Activated CD4-positive, alpha-beta T cell treated with anti-CD3 and anti-CD28 coated beads for 36 hours (primary cell): ENCODE data around the gene LRRC10B. TPM values are rescaled to one million over a fixed set of nuclear protein-coding genes. Genes with fewer than 3 reads are reported as not detected.

ENCODE experiments used
- ATAC-seq: fragments of 200-7000 bp; cut with Tn5 transposase; one replicate; pipeline ENCODE4 v1.10.0; 2021; ENCODE audit warnings: mild to moderate bottlenecking, moderate library complexity
- CTCF ChIA-PET: fragments of 350-600 bp; sonication (Branson Sonifier 250); formaldehyde crosslinking; loops from one replicate; lab custom pipeline; 2021; ENCODE audit warnings: antibody characterized with exemption; lab: Charles Lee
- POLR2A ChIA-PET: fragments of 350-600 bp; sonication (Branson Sonifier 250); formaldehyde crosslinking; loops from one replicate; lab custom pipeline; 2021; ENCODE audit warnings: antibody characterized with exemption, inconsistent platforms; lab: Charles Lee
- DNase-seq: peaks from one replicate; pipeline ENCODE4 v3.0.0-alpha.2; 2020
- H3K27ac Mint-ChIP-seq: one replicate; pipeline ENCODE4 v1.8.0; 2021; ENCODE audit warnings: mixed read lengths
- H3K27me3 Mint-ChIP-seq: one replicate; pipeline ENCODE4 v1.8.0; 2021; ENCODE audit warnings: mixed read lengths
- H3K36me3 Mint-ChIP-seq: one replicate; pipeline ENCODE4 v1.8.0; 2021; ENCODE audit warnings: low read depth, mixed read lengths
- H3K4me1 Mint-ChIP-seq: one replicate; pipeline ENCODE4 v1.8.0; 2021; ENCODE audit warnings: mixed read lengths
- H3K4me3 Mint-ChIP-seq: one replicate; pipeline ENCODE4 v1.8.0; 2021; ENCODE audit warnings: mild to moderate bottlenecking, moderate library complexity, mixed read lengths
- H3K9me3 Mint-ChIP-seq: one replicate; pipeline ENCODE4 v1.8.0; 2021; ENCODE audit warnings: low read depth, mixed read lengths
- intact Hi-C, 2 experiments: fragments of 100-400 bp; cut with DNase I in 1 of 2; cut with micrococcal nuclease in 1 of 2; formaldehyde crosslinking; loops; one replicate each; pipeline versions ENCODE4 v1.14.2 to v1.15.1; 2022 to 2024; cut with DNase I, micrococcal nuclease
- total RNA-seq, 2 experiments: library from RNA; stranded (reverse); gene quantifications; one replicate each; pipeline ENCODE4 v1.2.3, GENCODE V29; 2021

Gene LRRC10B
- total RNA-seq, 2 experiments from 2014 or later: not detected

DNA sequence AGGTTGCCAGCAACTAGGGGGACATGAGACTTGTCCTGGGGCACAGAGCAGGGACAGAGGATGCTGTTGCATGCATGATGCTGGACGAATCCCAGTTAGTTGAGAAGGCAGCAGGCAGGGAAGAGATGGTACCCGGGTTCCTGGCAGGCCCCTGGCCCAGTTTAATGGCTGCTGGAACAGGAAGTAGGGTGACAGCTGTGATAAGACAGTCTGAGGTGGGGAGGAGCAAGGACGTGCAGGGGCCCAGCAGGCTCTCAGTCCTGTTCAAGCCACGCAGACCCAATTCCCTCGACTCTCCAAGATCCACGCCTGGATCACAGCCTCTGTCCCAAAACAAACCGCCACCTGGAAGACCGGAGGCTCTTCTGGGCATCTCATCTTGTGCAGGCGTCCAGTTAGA lies 32.0 kb downstream of the LRRC10B start:
- DNase-seq (no peak), ATAC-seq (no peak)
- Mint-ChIP-seq H3K36me3 (no peaks in the 10 kb centered on the region), H3K4me1 (no peaks in the 10 kb centered on the region), H3K27ac (no peak overlapping the region), H3K4me3 (no peak overlapping the region), H3K9me3 (no peaks in the 10 kb centered on the region), H3K27me3 (peaks cover 7% of the 10 kb centered on the region)
- POLR2A ChIA-PET: no interaction called here
- CTCF ChIA-PET: interaction anchor here (0.6 to 1.9 kb wide), 4 partner anchors 8 to 420 kb away, joined by 3 to 8 read pairs (median 7); no protein-coding TSS in a partner anchor
- intact Hi-C loops: no loop called here

DNA sequence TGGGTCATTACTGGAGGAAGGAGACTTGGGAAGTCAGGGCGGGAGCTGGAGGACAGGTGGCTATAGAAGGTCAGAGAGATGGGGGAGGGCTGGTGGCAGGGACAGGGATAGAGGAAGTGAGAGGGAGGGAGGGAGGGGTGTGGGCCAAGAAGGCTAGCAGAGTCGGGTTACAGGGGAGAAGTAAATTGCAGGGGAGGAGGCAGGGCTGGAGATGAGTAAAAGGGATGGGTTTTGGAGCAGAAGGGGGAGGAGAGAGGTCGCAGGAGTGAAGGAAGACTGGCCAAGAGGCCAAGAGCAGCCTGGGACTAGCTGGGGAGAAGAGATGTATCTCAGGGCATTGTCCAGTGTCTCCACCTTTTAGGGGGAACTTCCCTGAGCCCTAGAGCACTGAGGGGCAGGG lies 33.0 kb downstream of the LRRC10B start:
- no peaks in the 10 kb centered on the region for H3K9me3 Mint-ChIP-seq
- ChIA-PET POLR2A (no interaction called here), CTCF (interaction anchor here (0.7 to 1.9 kb wide), 3 partner anchors 10 to 55 kb away, joined by 3 to 7 read pairs (median 7); no protein-coding TSS in a partner anchor)
- no peak for ATAC-seq
- no peak overlapping the region for H3K4me3 Mint-ChIP-seq
- H3K36me3 Mint-ChIP-seq: no peaks in the 10 kb centered on the region
- no peak for DNase-seq
- intact Hi-C loops: no loop called here
- peaks cover 9% of the 10 kb centered on the region for H3K27me3 Mint-ChIP-seq
- no peaks in the 10 kb centered on the region for H3K4me1 Mint-ChIP-seq
- H3K27ac Mint-ChIP-seq: no peak overlapping the region

DNA sequence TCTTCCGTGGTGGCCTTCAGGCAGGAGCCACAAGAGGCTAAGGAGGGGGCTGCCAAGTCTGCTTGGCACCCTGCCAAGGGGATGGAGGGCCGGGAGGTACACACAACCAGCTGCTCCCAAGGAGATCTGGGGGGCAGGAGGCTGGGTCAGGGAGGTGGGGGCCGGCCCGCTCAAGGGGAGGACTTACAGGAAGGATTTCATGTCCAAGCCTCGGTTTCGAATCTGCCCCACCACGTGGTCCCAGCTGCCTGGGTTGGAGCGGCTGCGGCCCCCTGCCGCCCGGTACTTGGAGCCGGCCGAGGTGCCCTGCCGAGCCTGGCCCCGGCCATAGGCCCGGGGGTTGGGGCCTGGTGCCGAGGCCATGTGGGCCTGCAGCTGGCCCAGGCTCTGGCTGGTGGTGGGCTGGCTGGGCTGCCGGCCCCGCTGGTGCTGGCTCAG lies 33.5 kb downstream of the LRRC10B start:
- Mint-ChIP-seq H3K36me3 (no peaks in the 10 kb centered on the region), H3K4me1 (no peaks in the 10 kb centered on the region), H3K9me3 (no peaks in the 10 kb centered on the region), H3K4me3 (no peak overlapping the region), H3K27ac (no peak overlapping the region), H3K27me3 (peaks cover 10% of the 10 kb centered on the region)
- no peak for DNase-seq
- ChIA-PET POLR2A (no interaction called here), CTCF (interaction anchor here (1.0 to 1.9 kb wide), 3 partner anchors 10 to 92 kb away, joined by 3 to 7 read pairs (median 7); no protein-coding TSS in a partner anchor)
- intact Hi-C loops: no loop called here
- no peak for ATAC-seq

DNA sequence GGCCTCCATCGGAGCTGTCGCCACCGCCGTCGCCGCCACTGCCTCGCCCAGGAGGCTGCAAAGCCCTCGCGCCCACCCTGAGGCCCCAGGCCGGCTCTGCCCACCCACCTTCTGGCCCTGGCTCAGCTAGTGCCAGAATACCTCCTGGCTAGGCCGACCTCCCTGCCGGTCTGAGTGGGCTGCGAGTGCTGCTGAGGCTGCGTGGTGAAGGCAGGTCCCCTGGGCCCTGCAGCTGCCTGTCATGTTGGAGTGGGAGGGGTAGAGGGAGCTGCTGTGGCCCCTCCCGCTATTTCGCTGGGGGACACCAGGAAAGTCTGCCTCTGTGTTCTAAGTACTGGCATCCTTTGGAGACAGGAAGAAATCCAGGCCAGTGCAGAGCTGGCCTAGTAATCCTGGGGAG lies 34.2 kb downstream of the LRRC10B start:
- Mint-ChIP-seq H3K4me1 (no peaks in the 10 kb centered on the region), H3K27ac (no peak overlapping the region), H3K9me3 (no peaks in the 10 kb centered on the region), H3K36me3 (no peaks in the 10 kb centered on the region), H3K4me3 (no peak overlapping the region), H3K27me3 (peaks cover 11% of the 10 kb centered on the region)
- CTCF ChIA-PET: interaction anchor here (1.0 to 1.3 kb wide), 2 partner anchors 22 to 93 kb away, joined by 3 to 5 read pairs; no protein-coding TSS in a partner anchor
- POLR2A ChIA-PET: no interaction called here
- intact Hi-C loops: no loop called here
- DNase-seq: no peak
- ATAC-seq: no peak

DNA sequence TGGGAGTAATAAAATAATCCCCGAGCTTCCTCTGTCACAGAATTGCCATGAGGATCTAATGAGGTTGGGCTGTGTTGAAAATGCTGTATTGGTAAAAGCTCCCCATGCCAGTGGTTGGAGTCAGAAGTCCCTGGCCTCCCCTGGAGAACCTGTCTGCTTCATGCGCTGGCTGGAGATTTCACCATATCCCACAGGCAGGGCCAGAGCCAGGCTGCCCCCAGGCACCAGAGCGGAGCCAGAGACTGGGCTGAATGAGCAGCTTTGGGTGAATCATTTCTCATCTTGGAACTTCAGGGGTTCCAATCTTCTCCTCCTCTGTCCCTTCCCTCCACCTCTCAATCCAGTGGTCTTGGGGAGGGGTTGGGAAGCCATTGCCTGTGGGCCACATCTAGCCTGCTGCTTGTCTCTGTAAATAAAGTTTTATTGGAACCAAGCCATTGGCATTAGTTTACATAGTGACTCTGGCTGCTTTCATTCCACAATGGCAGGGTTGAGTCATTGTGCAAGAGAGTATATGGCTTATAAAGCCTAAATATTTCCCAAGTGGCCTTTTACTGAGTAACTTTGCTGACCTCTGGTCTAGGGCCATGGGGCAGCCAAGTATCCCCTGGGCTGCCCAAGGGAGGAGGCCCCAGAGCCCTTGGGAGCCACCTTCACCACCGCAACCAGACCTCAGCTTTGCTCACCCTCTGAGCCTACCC lies 35.2 kb downstream of the LRRC10B start:
- no peak overlapping the region for H3K27ac Mint-ChIP-seq
- ATAC-seq: no peak
- H3K36me3 Mint-ChIP-seq: no peaks in the 10 kb centered on the region
- CTCF ChIA-PET: interaction anchor here (1.0 to 1.3 kb wide), 2 partner anchors 11 to 23 kb away, joined by 3 to 5 read pairs; no protein-coding TSS in a partner anchor
- POLR2A ChIA-PET: no interaction called here
- H3K27me3 Mint-ChIP-seq: peaks cover 11% of the 10 kb centered on the region
- H3K4me3 Mint-ChIP-seq: no peak overlapping the region
- intact Hi-C loops: no loop called here
- no peak for DNase-seq
- H3K9me3 Mint-ChIP-seq: no peaks in the 10 kb centered on the region
- H3K4me1 Mint-ChIP-seq: no peaks in the 10 kb centered on the region

DNA sequence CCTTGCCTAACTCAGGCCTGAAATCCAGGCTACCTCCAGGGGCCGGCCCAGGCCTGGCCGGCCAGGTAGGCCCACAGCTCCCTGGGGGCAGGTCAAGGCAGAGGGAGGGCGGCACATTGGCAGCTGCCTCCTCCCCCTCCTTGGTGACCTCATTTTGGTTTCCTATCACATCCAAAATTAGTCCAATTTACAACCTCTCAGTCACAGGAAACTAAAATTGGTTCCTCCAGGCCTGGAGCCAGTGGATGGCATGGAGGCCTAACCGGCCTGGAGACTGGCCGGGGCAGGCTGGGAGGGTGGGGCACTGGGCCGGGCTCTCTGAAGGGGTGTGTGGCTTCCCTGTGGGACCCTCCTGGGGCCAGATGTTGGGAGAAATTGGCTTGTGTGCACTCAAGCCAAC lies 35.9 kb downstream of the LRRC10B start:
- H3K36me3 Mint-ChIP-seq: no peaks in the 10 kb centered on the region
- POLR2A ChIA-PET: interaction anchor here (0.5 kb wide), 1 partner anchor 34 kb away, joined by 6 read pairs; no protein-coding TSS in a partner anchor
- H3K4me1 Mint-ChIP-seq: no peaks in the 10 kb centered on the region
- CTCF ChIA-PET: interaction anchor here (0.7 to 1.6 kb wide), 3 partner anchors 12 to 798 kb away, joined by 3 to 9 read pairs (median 4); no protein-coding TSS in a partner anchor
- no peak for ATAC-seq
- H3K4me3 Mint-ChIP-seq: no peak overlapping the region
- no peak overlapping the region for H3K27ac Mint-ChIP-seq
- peaks cover 11% of the 10 kb centered on the region for H3K27me3 Mint-ChIP-seq
- DNase-seq: no peak
- H3K9me3 Mint-ChIP-seq: no peaks in the 10 kb centered on the region
- intact Hi-C loops: no loop called here

DNA sequence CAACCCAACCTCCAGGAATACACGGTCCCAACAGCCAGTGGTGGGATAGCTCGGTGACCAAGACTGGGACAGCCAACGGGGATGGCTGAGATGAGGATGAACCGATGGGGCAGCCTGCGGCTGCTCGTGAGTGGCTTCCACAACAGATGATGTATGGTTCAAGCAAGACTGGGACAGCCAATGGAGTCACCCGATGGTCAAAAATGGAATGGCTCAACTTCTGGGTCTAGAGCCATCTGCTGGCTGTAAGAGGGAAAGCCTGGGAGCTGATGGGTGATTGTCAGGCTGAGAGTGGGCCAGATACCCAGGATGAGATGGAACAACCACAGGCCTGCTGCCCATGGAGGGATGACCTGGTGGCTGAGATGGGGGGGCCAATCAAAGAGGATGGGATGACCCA lies 36.8 kb downstream of the LRRC10B start:
- CTCF ChIA-PET: interaction anchor here (0.7 to 1.6 kb wide), 6 partner anchors 13 to 98 kb away, joined by 3 to 12 read pairs (median 4); no protein-coding TSS in a partner anchor
- Mint-ChIP-seq H3K36me3 (no peaks in the 10 kb centered on the region), H3K4me3 (no peak overlapping the region), H3K4me1 (no peaks in the 10 kb centered on the region), H3K9me3 (no peaks in the 10 kb centered on the region), H3K27ac (no peak overlapping the region), H3K27me3 (peaks cover 11% of the 10 kb centered on the region)
- no peak for ATAC-seq
- POLR2A ChIA-PET: interaction anchor here (1.0 kb wide), 1 partner anchor 46 kb away, joined by 3 read pairs; no protein-coding TSS in a partner anchor
- DNase-seq: no peak
- intact Hi-C loops: no loop called here

DNA sequence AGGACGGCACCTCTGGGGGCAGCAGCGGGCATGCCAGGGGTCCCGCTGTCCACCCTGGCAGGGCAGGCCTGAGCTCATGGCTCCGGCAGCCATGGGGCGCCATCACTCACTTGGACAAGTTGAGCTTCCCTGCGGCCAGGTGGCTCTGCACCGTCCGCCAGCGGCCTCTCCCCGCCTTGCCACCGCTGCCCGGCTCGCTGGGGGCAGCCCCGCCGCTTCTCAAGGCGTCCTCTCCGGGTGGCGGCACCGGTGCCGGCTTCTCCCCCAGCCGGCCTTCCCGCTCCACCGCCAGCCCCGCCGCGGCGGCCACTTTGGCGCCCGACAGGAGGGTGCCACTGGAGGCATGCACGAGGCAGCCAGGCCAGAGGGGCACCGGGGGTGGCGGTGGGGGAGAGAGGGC lies 37.4 kb downstream of the LRRC10B start:
- DNase-seq: no peak
- POLR2A ChIA-PET: interaction anchor here (1.0 kb wide), 1 partner anchor 45 kb away, joined by 3 read pairs; no protein-coding TSS in a partner anchor

DNA sequence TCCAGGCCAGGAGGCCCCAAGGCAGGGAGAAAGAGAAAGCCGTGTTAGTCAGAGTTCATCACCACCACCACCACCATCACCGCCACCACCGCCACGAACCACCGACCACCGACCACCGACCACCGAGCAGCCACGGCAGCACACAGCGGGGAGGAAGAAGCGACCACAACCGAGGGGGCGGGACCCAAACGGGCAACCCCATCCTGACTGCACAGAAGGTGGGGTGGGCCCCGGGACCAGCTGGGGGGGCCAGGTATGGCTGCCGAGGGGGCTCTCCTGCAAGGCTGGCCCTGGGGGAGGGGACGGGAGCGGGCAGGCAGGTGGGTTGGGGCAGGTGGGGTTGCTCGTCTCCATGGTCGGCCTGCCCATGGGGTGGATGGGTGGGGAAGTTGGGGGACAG lies 38.1 kb downstream of the LRRC10B start:
- ChIA-PET POLR2A (no interaction called here), CTCF (no interaction called here)
- no peak overlapping the region for H3K27ac Mint-ChIP-seq
- H3K9me3 Mint-ChIP-seq: no peaks in the 10 kb centered on the region
- no peak overlapping the region for H3K4me3 Mint-ChIP-seq
- peaks cover 10% of the 10 kb centered on the region for H3K27me3 Mint-ChIP-seq
- H3K4me1 Mint-ChIP-seq: no peaks in the 10 kb centered on the region
- ATAC-seq (no peak), DNase-seq (no peak)
- H3K36me3 Mint-ChIP-seq: no peaks in the 10 kb centered on the region
- intact Hi-C loops: no loop called here

More for the DNA sequence above, 37.4 kb downstream of the LRRC10B start:
- Mint-ChIP-seq H3K36me3 (no peaks in the 10 kb centered on the region), H3K4me3 (no peak overlapping the region), H3K27ac (no peak overlapping the region), H3K9me3 (no peaks in the 10 kb centered on the region), H3K27me3 (peaks cover 12% of the 10 kb centered on the region), H3K4me1 (no peaks in the 10 kb centered on the region)
- ATAC-seq: no peak
- CTCF ChIA-PET: interaction anchor here (1.2 to 1.6 kb wide), 2 partner anchors 14 to 22 kb away, joined by 9 to 12 read pairs; no protein-coding TSS in a partner anchor
- intact Hi-C loops: no loop called here

DNA sequence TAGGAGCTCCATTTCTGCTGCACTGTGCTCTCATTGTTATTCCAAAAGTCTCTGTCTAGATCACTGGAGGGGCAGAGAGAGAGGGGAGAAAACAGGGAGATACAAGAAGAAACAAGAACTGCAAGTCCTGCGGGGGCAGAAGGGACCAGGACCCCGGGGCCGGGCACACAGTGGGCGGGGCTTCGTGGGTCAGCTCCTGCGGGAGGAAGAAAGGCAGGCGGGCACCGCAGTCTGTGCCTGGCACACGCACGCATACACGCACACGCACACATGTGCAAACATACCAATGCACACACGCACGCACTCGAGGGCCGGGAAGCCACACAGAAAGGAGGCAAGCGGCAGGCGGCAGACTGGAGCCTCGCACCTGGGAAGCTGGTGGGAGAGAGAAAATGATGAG lies 38.7 kb downstream of the LRRC10B start:
- no peaks in the 10 kb centered on the region for H3K4me1 Mint-ChIP-seq
- CTCF ChIA-PET: interaction anchor here (0.7 kb wide), 1 partner anchor 16 kb away, joined by 3 read pairs; no protein-coding TSS in a partner anchor
- H3K27ac Mint-ChIP-seq: no peak overlapping the region
- no peaks in the 10 kb centered on the region for H3K9me3 Mint-ChIP-seq
- intact Hi-C loops: no loop called here
- H3K36me3 Mint-ChIP-seq: no peaks in the 10 kb centered on the region
- ATAC-seq: no peak
- H3K27me3 Mint-ChIP-seq: peaks cover 10% of the 10 kb centered on the region
- POLR2A ChIA-PET: no interaction called here
- DNase-seq: no peak
- no peak overlapping the region for H3K4me3 Mint-ChIP-seq

DNA sequence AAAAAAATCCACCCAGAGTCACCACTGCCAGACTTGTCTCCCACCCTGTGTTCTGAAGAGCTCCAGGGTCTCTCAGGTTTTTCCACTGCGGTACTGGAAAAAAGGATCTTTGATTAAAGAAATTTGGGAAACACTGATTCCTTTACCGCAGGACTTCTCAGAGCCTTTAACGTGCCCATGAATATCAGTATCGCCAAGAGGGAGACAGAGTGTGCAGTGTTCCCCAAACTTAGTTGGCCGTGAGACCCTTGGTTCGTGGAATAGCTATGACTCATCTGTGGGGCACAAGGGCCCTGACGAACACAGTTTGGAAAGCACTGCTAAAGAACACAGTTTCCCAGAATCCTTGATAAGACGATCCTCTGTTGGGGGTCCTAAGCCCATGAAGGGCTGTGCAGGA lies 40.6 kb downstream of the LRRC10B start:
- peaks cover 5% of the 10 kb centered on the region for H3K4me1 Mint-ChIP-seq
- intact Hi-C loops: no loop called here
- ATAC-seq (no peak), DNase-seq (no peak)
- ChIA-PET POLR2A (no interaction called here), CTCF (interaction anchor here (0.6 to 0.8 kb wide), 2 partner anchors 82 to 170 kb away, joined by 3 read pairs; no protein-coding TSS in a partner anchor)
- peaks cover 28% of the 10 kb centered on the region for H3K27me3 Mint-ChIP-seq
- no peaks in the 10 kb centered on the region for H3K36me3 Mint-ChIP-seq
- no peak overlapping the region for H3K27ac Mint-ChIP-seq
- no peaks in the 10 kb centered on the region for H3K9me3 Mint-ChIP-seq
- no peak overlapping the region for H3K4me3 Mint-ChIP-seq
